Adrenal gland (tissue), 5 donors: ENCODE results near the gene AMN1.

Experiments used
- CTCF ChIP-seq, 6 experiments: fragments of 450-650 bp in 4 of 6; fragments of 200-600 bp in 2 of 6; sonication (generic) in 1 of 6; IDR thresholded peaks; 1 replicate in 5 of 6; 2 replicates in 1 of 6; pipeline versions ENCODE4 v1.5.1 to v1.8.0; 2016 to 2021; ENCODE audit warnings: antibody characterized with exemption in 6 of 6, mild to moderate bottlenecking in 2 of 6, moderate library complexity in 1 of 6
- POLR2A ChIP-seq, 2 donors: fragments of 450-650 bp; IDR thresholded peaks; one replicate each; pipeline ENCODE4 v1.6.1; 2017; ENCODE audit warnings: antibody characterized with exemption in 2 of 2, mild to moderate bottlenecking in 2 of 2, moderate library complexity in 1 of 2
- donor health status: DM: no; HTN: no; CAD: no.

GRCh38 chr12:31705621-31706020 lies 23.2 kb downstream of the AMN1 start:
- TF ChIP-seq POLR2A (IDR thresholded peaks at IDR 0.05): no peak
- TF ChIP-seq CTCF (IDR thresholded peaks at IDR 0.05): no peak
